ENCODE data around the gene VIPR2.

The VIPR2 gene

GRCh38 chr7:159015454-159016410, 128.9 kb downstream of the VIPR2 start:
- DNase-seq: no peak

GRCh38 chr7:159015081-159015453, 129.6 kb downstream of the VIPR2 start:
- Histone ChIP-seq H3K4me3 (ENCODE audit: low read depth in 1 of 2, low read length in 2 of 2) (no peak overlapping the region), H3K79me2 (ENCODE audit: insufficient read depth, low read length) (no peaks in the 10 kb centered on the region), H3K4me1 (ENCODE audit: insufficient read depth, low read length) (peaks cover 31% of the 10 kb centered on the region), H3K27ac (ENCODE audit: low read length) (peak overlapping the region; percentile 53), H3K27me3 (ENCODE audit: insufficient read depth, low read length, poor library complexity) (no peaks in the 10 kb centered on the region), H3K9ac (ENCODE audit: low read depth, low read length) (no peak overlapping the region), H3K9me3 (ENCODE audit: insufficient read depth, low read length, severe bottlenecking) (no peaks in the 10 kb centered on the region), H4K20me1 (ENCODE audit: insufficient read depth, low read length) (no peaks in the 10 kb centered on the region), H3K4me2 (ENCODE audit: insufficient read depth, low read length) (no peak overlapping the region), H3K36me3 (ENCODE audit: insufficient read depth, low read length) (no peaks in the 10 kb centered on the region), H2AFZ (ENCODE audit: low read depth, low read length) (no peak overlapping the region)
- ATAC-seq (ENCODE audit: insufficient read depth, low read depth) (no peak), DNase-seq (no peak)
- no peak for TF ChIP-seq CTCF (IDR thresholded peaks at IDR 0.05; ENCODE audit: borderline replicate concordance, extremely low read depth, low read length, poor library complexity, severe bottlenecking)
- no peak for TF ChIP-seq EZH2 (IDR thresholded peaks at IDR 0.05; ENCODE audit: borderline replicate concordance, low read depth, low read length, severe bottlenecking)

More at GRCh38 chr7:159015454-159016410, 128.9 kb downstream of the VIPR2 start:
- no peak overlapping the region for H2AFZ ChIP-seq (ENCODE audit: low read depth, low read length)
- H3K27ac ChIP-seq (ENCODE audit: low read length): peak overlapping the region; percentile 53
- no peak overlapping the region for H3K4me3 ChIP-seq (ENCODE audit: low read depth in 1 of 2, low read length in 2 of 2)
- no peaks in the 10 kb centered on the region for H4K20me1 ChIP-seq (ENCODE audit: insufficient read depth, low read length)
- TF ChIP-seq CTCF (IDR thresholded peaks at IDR 0.05; ENCODE audit: borderline replicate concordance, extremely low read depth, low read length, poor library complexity, severe bottlenecking): no peak
- no peak for TF ChIP-seq EZH2 (IDR thresholded peaks at IDR 0.05; ENCODE audit: borderline replicate concordance, low read depth, low read length, severe bottlenecking)
- H3K79me2 ChIP-seq (ENCODE audit: insufficient read depth, low read length): no peaks in the 10 kb centered on the region
- H3K36me3 ChIP-seq (ENCODE audit: insufficient read depth, low read length): no peaks in the 10 kb centered on the region
- H3K9me3 ChIP-seq (ENCODE audit: insufficient read depth, low read length, severe bottlenecking): peaks cover 2% of the 10 kb centered on the region
- no peak overlapping the region for H3K9ac ChIP-seq (ENCODE audit: low read depth, low read length)
- 0 out of 3 replicates have a peak, but pooled peaks have one; percentile 13 for ATAC-seq (ENCODE audit: insufficient read depth, low read depth)
- no peak overlapping the region for H3K4me2 ChIP-seq (ENCODE audit: insufficient read depth, low read length)
- H3K4me1 ChIP-seq (ENCODE audit: insufficient read depth, low read length): peaks cover 31% of the 10 kb centered on the region
- H3K27me3 ChIP-seq (ENCODE audit: insufficient read depth, low read length, poor library complexity): no peaks in the 10 kb centered on the region

GRCh38 chr7:159014297-159015062, 130.2 kb downstream of the VIPR2 start:
- DNase-seq (no peak), ATAC-seq (ENCODE audit: insufficient read depth, low read depth) (no peak)
- no peaks in the 10 kb centered on the region for H3K27me3 ChIP-seq (ENCODE audit: insufficient read depth, low read length, poor library complexity)
- TF ChIP-seq EZH2 (IDR thresholded peaks at IDR 0.05; ENCODE audit: borderline replicate concordance, low read depth, low read length, severe bottlenecking): no peak
- TF ChIP-seq CTCF (IDR thresholded peaks at IDR 0.05; ENCODE audit: borderline replicate concordance, extremely low read depth, low read length, poor library complexity, severe bottlenecking): no peak
- no peaks in the 10 kb centered on the region for H3K79me2 ChIP-seq (ENCODE audit: insufficient read depth, low read length)
- H3K9me3 ChIP-seq (ENCODE audit: insufficient read depth, low read length, severe bottlenecking): no peaks in the 10 kb centered on the region
- no peak overlapping the region for H3K4me2 ChIP-seq (ENCODE audit: insufficient read depth, low read length)
- no peak overlapping the region for H3K9ac ChIP-seq (ENCODE audit: low read depth, low read length)
- no peaks in the 10 kb centered on the region for H3K36me3 ChIP-seq (ENCODE audit: insufficient read depth, low read length)
- no peak overlapping the region for H3K4me3 ChIP-seq (ENCODE audit: low read depth in 1 of 2, low read length in 2 of 2)
- H3K27ac ChIP-seq (ENCODE audit: low read length): peak overlapping the region; percentile 40
- H2AFZ ChIP-seq (ENCODE audit: low read depth, low read length): no peak overlapping the region
- H4K20me1 ChIP-seq (ENCODE audit: insufficient read depth, low read length): no peaks in the 10 kb centered on the region
- H3K4me1 ChIP-seq (ENCODE audit: insufficient read depth, low read length): peaks cover 29% of the 10 kb centered on the region
